Measurements from ENCODE around the gene HYI.

Gene HYI

DNA sequence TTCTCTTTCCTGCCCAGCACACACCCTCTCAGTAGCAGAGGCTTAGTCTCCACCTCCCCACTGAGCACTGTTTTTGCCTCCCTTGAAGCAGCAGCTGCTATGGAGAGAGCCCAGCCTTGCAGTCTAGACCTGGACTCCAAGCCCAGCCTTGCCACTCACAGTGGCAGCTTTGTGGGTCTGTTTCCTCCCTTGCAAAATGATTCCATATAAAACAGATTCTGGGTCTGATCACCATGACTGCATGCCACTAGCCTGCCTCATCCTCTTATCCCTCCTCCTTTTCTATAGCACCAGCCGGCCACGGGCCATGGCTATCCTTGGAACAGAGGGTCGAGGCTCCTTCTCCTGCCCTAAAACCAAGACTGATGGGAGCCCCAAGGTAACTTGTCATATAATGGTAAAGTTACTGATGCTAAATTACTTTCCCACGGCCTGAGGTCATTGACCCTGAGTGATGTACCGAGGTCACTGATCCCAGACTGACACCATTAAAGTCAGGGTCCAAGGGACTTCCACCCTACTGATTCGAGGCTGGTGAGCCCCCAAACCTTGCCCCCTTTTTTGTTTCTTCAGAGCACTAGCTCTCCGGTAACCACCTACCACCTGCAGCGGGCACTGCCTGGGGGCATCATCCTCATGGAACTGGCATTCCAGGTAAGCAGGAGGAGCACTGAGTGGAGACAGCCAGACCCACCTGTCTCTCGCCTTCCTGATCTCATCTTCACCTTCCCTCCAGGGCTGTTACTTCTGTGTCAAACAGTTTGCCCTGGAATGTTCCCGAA, 7.9 kb downstream of the HYI start:
- H3K27ac ChIP-seq: no peak overlapping the region
- TF ChIP-seq, protein P1, sequence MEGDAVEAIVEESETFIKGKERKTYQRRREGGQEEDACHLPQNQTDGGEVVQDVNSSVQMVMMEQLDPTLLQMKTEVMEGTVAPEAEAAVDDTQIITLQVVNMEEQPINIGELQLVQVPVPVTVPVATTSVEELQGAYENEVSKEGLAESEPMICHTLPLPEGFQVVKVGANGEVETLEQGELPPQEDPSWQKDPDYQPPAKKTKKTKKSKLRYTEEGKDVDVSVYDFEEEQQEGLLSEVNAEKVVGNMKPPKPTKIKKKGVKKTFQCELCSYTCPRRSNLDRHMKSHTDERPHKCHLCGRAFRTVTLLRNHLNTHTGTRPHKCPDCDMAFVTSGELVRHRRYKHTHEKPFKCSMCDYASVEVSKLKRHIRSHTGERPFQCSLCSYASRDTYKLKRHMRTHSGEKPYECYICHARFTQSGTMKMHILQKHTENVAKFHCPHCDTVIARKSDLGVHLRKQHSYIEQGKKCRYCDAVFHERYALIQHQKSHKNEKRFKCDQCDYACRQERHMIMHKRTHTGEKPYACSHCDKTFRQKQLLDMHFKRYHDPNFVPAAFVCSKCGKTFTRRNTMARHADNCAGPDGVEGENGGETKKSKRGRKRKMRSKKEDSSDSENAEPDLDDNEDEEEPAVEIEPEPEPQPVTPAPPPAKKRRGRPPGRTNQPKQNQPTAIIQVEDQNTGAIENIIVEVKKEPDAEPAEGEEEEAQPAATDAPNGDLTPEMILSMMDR (conservative IDR thresholded peaks at IDR 0.05): no peak

DNA sequence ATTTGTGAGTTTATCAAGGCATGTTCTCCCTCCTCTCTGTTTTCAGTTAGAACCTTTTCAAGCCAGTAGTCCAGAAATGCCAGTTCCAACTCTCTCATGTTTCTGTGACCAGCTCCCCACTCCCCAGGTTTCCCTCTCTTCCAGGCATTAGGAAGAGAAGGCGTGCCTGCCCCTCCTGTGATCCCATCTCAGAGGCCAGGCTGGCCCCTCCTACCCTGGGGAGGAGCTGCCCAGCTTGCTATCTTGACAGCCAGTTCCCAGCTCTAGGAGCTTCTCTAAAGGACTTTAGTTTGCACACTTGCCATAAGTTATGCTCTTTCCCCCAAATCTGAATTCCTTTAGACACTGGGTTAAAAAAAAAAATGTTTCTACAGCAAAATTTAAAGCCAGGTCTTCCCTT, 8.9 kb downstream of the HYI start:
- TF ChIP-seq, protein P1 (conservative IDR thresholded peaks at IDR 0.05): no peak
- no peak overlapping the region for H3K27ac ChIP-seq

DNA sequence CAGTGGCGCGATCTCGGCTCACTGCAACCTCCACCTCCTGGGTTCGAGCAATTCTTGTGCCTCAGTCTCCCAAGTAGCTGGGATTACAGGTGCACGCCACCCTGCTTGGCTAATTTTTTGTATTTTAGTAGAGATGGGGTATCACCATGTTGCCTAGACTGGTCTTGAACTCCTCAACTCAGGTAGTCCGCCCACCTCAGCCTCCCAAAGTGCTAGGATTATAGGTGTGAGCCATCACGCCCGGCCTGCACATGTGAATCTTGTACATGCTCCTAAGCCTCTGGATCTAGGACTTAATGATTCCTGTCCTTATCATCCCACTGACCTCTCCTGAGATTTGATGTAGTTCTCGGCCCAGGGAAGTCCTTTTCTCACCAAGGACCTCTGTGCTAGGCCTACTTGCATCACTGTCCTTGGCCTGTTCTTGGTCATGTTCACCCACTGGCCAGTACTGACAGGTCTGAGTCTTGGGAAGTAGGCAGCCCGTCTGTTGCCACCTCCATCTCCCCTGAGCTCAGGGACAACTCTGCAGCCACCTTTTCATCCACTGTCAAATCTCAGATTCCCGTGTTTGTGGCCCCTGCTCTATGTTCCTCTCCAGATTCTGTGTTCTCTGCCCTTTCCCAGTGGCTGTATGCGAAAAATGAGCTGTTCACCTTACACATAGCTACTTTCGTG, 9.4 kb downstream of the HYI start:
- TF ChIP-seq, protein P1 (conservative IDR thresholded peaks at IDR 0.05): no peak
- H3K27ac ChIP-seq: no peak overlapping the region

DNA sequence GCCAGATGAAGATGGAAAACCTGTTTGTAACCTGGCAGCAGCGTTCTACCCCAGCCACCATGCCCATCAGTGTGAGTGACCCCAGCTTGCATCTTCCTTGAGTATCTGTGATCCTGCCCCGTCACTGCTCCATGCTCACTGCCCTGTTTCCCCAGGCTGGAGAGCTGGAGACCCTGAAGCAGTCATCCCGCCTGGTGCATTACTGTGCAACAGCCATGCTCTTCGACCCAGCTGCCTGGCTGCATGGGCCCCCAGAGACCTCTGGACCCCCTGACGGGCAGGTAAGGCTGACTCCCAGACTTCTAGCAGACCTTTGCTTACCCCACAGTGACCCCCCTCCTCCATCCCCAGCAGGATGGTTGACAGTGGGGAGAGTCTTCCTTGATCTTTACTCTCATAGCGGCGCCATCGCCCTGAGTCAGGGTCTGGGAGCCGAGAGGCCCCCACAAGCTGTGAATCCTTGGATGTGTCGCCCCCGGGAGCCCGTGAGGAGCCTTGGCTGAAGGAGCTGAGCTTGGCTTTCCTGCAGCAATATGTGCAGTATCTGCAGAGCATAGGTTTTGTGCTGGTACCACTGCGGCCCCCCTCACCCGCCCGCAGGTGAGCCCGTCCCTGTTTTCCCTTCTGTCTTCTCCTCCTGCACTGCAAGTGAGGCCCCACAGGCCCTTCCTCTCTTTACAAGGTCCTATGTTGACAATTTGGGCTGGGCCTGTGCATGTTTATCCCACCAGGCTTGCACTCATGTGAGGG, 10.4 kb downstream of the HYI start:
- TF ChIP-seq, protein P1 (conservative IDR thresholded peaks at IDR 0.05): no peak
- no peak overlapping the region for H3K27ac ChIP-seq

DNA sequence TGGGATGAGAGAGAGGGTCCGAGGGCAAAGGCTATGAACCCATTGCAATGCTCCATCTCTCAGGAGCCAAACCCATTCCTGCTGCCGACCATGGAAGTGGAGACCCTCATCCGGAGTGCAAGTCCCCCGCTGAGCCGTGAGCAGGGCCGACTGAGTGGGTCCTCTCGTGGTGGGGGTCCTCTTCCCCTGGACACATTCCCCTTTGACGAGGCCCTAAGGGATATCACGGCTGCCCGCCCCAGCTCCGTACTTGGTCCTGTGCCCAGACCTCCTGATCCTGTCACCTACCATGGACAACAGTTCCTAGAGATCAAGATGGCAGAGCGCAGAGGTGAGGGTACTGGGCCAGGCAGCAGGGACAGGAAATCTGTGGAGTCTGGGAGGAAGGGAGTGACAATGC, 11.0 kb downstream of the HYI start:
- TF ChIP-seq, protein P1 (conservative IDR thresholded peaks at IDR 0.05): no peak
- no peak overlapping the region for H3K27ac ChIP-seq

DNA sequence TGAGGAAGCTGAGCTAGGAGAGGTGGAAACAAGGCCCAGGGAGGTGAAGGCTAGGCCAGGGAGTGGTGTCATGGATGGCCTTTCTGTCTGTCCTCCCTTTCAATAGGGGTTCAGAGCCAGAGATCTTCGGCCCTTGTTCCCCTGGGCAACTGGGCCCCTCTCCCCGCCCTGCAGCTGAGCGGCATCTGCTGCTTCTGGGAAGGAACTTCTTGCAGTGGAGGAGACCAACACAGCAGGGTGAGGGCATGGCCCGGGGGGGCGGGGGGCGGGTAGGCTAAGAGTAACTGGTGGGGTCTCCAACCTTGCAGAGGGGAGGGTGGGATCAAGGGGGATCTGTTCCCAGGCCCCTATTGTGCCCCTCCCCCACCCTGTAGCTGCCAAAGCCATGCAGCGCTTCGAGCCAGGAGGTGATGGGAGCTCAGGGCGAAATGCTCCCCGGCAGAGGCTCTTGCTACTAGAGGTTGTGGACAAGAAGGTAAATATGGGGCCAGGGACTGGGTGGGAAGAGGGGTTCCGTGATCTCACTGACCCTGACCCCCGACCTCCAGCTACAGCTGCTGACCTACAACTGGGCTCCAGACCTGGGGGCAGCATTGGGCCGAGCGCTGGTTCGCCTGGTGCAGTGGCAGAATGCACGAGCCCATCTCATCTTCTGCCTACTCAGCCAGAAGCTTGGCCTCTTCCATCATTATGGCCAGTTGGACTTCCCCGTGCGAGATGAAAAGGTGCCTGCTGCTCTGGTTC, 11.7 kb downstream of the HYI start:
- TF ChIP-seq, protein P1 (conservative IDR thresholded peaks at IDR 0.05): no peak
- no peak overlapping the region for H3K27ac ChIP-seq

Data from VCaP (cell line).